ACC112 (cell line): Measurements from ENCODE around the gene GPHN.

Experiments used
- H2AFZ ChIP-seq: fragments of 200-600 bp; sonication (generic); one replicate; pipeline ENCODE4 v1.6.0; 2017; ENCODE audit warnings: antibody characterized with exemption, low read length; ENCODE audit not compliant: unreplicated experiment
- H3K27ac ChIP-seq: fragments of 200-600 bp; sonication (generic); 2 replicates; pipeline ENCODE4 v1.5.1; 2014; ENCODE audit warnings: low read depth, mild to moderate bottlenecking, antibody characterized with exemption, low read length, moderate library complexity
- H3K27me3 ChIP-seq: fragments of 200-600 bp; sonication (generic); 2 replicates; pipeline ENCODE4 v1.6.1; 2014; ENCODE audit warnings: mild to moderate bottlenecking, antibody characterized with exemption, low read length, moderate library complexity, mixed read lengths; ENCODE audit not compliant: insufficient read depth
- H3K36me3 ChIP-seq: fragments of 200-600 bp; sonication (generic); 2 replicates; pipeline ENCODE4 v1.6.1; 2016; ENCODE audit warnings: mild to moderate bottlenecking, antibody characterized with exemption, low read length, moderate library complexity, mixed read lengths; ENCODE audit not compliant: insufficient read depth
- H3K4me1 ChIP-seq: fragments of 200-600 bp; sonication (generic); one replicate; pipeline ENCODE4 v1.6.1; 2016; ENCODE audit warnings: low read length, mixed read lengths; ENCODE audit not compliant: insufficient read depth, unreplicated experiment, control insufficient read depth
- H3K4me3 ChIP-seq: fragments of 200-600 bp; sonication (generic); 2 replicates; pipeline ENCODE4 v1.5.1; 2014; ENCODE audit warnings: mild to moderate bottlenecking, low read depth, low read length
- H3K79me2 ChIP-seq: fragments of 200-600 bp; sonication (generic); one replicate; pipeline ENCODE4 v1.6.0; 2016; ENCODE audit warnings: low read length; ENCODE audit not compliant: control insufficient read depth, unreplicated experiment, insufficient read depth

GPHN gene

DNA sequence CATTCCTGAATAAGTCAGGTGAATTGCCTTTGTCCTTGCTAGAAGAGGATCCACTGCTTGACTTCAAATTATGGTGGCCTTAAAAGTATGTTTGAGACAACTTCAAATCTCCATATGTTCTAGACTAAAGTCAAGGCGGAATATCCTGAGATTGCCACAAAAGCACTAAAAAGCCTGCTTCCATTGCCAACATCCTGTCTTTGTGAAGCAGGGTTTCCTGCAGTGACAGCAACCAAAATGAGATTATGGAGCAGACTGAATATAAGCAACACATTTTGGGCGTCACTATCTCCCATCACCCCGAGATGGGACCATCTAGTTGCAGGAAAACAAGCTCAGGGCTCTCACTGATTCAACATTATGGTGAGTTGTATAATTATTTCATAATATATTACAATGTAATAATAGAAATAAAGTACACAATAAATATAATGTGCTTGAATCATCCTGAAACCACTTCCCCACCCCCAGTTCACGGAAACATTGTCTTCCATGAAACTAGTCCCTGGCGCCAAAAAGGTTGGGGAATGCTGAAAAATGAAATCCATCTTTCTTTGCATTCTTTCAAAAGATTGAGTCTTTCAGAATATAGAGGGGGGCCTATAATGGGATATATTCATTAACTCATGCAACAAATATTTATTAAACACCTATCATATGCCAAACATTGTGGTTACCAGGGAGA lies 143.7 kb downstream of the GPHN start:
- no peaks in the 10 kb centered on the region for H3K4me1 ChIP-seq
- H2AFZ ChIP-seq, result no peak overlapping the region
- no peaks in the 10 kb centered on the region for H3K79me2 ChIP-seq
- no peak overlapping the region for H3K27ac ChIP-seq
- no peak overlapping the region for H3K4me3 ChIP-seq
- H3K36me3 ChIP-seq, result no peaks in the 10 kb centered on the region
- H3K27me3 ChIP-seq, result no peaks in the 10 kb centered on the region

DNA sequence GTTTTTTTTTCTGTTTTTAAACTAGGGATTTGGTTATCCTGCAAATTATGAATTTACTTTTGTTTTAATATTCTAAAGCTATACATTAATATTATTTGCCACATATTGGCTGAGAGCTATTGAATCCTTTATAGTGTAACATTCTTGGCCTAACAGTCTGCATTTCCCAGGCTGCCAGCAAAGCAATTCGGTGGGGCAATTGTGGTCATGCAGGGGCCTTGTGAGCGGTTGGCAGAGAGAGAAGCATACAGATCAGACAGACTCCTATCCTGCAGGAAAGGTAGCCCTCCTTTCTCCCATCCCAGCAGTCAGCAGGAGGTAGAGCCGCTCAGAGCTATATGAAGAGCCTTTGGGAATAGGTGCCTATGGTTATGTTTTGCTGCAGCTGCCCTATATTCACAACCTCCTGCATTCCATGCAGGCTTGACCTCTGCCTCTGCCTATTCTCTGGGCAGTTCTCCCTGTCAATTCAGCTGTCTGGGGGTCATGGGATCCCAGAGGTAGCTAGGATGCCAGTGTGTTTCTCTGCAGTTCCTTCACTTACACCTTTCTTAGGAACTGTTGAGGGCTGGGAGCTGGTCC lies 144.7 kb downstream of the GPHN start:
- H3K4me1 ChIP-seq, result no peaks in the 10 kb centered on the region
- no peaks in the 10 kb centered on the region for H3K36me3 ChIP-seq
- H3K79me2 ChIP-seq, result no peaks in the 10 kb centered on the region
- H3K4me3 ChIP-seq, result no peak overlapping the region
- no peak overlapping the region for H3K27ac ChIP-seq
- no peak overlapping the region for H2AFZ ChIP-seq
- no peaks in the 10 kb centered on the region for H3K27me3 ChIP-seq

GRCh38 chr14:66657780-66658179 lies 149.8 kb downstream of the GPHN start:
- Histone ChIP-seq H2AFZ (no peak overlapping the region), H3K4me3 (no peak overlapping the region), H3K36me3 (no peaks in the 10 kb centered on the region), H3K4me1 (no peaks in the 10 kb centered on the region), H3K27ac (no peak overlapping the region), H3K27me3 (no peaks in the 10 kb centered on the region), H3K79me2 (peaks cover 3% of the 10 kb centered on the region)

DNA sequence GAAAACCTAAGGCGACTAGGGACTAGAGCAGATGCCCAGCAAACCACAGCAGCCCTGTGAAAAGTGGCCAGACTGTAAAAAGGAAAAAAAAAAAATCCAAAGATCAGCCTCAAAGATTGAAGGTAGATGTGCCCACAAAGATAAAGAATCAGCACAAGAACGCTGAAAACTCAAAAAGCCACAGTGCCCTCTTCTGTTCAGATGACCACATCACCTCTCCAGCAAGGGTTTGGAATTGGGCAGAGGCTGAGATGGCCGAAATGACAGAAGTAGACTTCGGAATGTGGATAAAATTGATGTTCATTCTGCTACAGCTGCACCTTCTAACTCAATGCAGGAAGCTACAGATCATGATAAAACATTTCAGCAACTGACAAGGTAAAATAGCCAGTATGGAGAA lies 154.4 kb downstream of the GPHN start:
- H2AFZ ChIP-seq, result no peak overlapping the region
- H3K79me2 ChIP-seq, result peaks cover 3% of the 10 kb centered on the region
- H3K27ac ChIP-seq, result no peak overlapping the region
- no peaks in the 10 kb centered on the region for H3K4me1 ChIP-seq
- H3K4me3 ChIP-seq, result no peak overlapping the region
- H3K27me3 ChIP-seq, result no peaks in the 10 kb centered on the region
- H3K36me3 ChIP-seq, result no peaks in the 10 kb centered on the region

DNA sequence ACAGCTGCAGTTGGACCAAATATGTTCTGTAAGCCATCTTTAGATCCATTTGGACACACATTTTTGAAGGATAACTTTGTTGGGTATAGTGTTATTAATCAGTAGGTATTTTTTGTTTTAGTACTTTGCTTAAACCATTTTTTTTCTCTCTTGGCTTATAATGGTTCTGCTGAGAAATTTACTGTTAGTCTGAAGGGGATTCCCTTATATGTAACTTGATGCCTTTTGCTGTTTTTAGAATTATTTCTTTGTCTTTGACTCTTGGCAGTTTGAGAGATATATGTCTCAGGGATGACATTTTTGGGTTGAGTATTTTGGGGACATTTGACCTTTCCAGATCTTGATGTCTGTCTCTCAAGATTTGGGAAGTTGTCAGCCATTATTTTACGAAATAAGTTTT lies 169.8 kb downstream of the GPHN start:
- Histone ChIP-seq H3K36me3 (no peaks in the 10 kb centered on the region; the same call in 1 of the 2 replicates), H3K4me3 (no peak overlapping the region), H3K4me1 (no peaks in the 10 kb centered on the region), H3K27ac (no peak overlapping the region), H3K79me2 (peaks cover 16% of the 10 kb centered on the region), H2AFZ (no peak overlapping the region), H3K27me3 (no peaks in the 10 kb centered on the region)

- H3K4me3 ChIP-seq, result no peak overlapping the region
- H3K27ac ChIP-seq, result no peak overlapping the region
- H3K36me3 ChIP-seq, result no peaks in the 10 kb centered on the region; the same call in 1 of the 2 replicates
- no peaks in the 10 kb centered on the region for H3K27me3 ChIP-seq
- no peak overlapping the region for H2AFZ ChIP-seq
- no peaks in the 10 kb centered on the region for H3K4me1 ChIP-seq
- H3K79me2 ChIP-seq, result peaks cover 12% of the 10 kb centered on the region
Observed at GRCh38 chr14:66680216-66680615, 172.3 kb downstream of the GPHN start.

DNA sequence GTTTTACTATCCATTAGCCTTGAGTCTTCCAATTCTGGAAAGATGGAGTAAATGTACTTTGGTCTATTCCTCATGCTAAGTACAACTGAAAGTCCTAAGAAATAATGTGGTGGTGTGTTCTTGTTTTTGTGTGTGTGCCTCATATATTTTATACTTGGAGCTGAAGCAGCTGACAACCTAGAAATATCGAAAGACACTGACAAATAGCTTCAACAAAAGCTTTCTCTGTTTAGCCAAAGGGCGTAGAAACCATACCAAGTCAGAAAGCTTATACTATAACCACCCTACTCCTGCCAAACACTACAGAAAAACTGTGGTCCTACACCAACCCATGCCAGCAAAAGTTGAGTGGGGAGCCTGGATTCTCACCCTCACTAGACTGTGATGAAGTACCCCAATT lies 188.4 kb downstream of the GPHN start:
- H3K27me3 ChIP-seq, result no peaks in the 10 kb centered on the region

DNA sequence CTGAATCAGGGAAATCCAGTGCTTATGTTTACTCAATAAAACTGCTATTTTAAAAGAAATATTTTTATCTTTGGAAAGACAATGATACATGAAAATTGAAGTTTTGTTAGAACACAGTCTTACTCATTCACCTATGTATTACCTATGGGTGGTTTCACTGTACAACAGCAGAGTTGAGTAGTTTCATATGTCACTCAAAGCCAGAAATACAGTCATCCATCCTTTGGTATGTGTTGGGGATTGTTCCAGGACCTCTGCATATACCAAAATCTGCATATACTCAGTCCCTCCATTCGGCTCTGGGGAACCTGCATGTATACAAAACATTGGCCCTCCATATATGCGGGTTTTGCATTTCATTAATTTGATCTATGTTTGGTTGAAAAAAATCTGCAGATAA lies 190.6 kb downstream of the GPHN start:
- Histone ChIP-seq H3K4me1 (peaks cover 3% of the 10 kb centered on the region), H2AFZ (no peak overlapping the region), H3K27me3 (no peaks in the 10 kb centered on the region), H3K79me2 (no peaks in the 10 kb centered on the region), H3K36me3 (no peaks in the 10 kb centered on the region), H3K4me3 (no peak overlapping the region), H3K27ac (no peak overlapping the region)

More for the DNA sequence above, 188.4 kb downstream of the GPHN start:
- Histone ChIP-seq H3K4me3 (no peak overlapping the region), H3K79me2 (no peaks in the 10 kb centered on the region), H2AFZ (no peak overlapping the region), H3K4me1 (peaks cover 3% of the 10 kb centered on the region), H3K36me3 (no peaks in the 10 kb centered on the region), H3K27ac (no peak overlapping the region)

DNA sequence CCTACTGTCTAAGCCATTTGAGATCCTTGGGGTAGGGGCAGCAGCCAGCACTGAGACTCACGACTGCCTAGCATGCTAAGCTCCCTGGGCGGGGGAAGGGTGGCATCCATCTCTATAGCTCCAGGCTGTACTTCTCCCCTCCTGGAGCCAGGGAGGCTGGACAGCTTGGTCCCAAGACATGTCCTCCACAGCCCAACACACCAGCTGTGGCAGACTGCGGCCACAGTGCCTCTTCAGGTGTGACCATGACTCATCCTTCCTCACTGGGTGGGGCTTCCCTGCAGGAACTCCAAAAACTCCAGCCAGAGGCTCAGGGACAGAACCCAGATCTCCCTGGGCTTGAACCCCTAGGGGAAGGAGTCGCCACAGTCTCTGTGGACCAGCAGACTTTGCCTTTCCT lies 193.9 kb downstream of the GPHN start:
- no peaks in the 10 kb centered on the region for H3K27me3 ChIP-seq
- no peak overlapping the region for H2AFZ ChIP-seq
- no peak overlapping the region for H3K27ac ChIP-seq
- H3K79me2 ChIP-seq, result no peaks in the 10 kb centered on the region
- peaks cover 3% of the 10 kb centered on the region for H3K4me1 ChIP-seq
- H3K4me3 ChIP-seq, result no peak overlapping the region
- no peaks in the 10 kb centered on the region for H3K36me3 ChIP-seq

DNA sequence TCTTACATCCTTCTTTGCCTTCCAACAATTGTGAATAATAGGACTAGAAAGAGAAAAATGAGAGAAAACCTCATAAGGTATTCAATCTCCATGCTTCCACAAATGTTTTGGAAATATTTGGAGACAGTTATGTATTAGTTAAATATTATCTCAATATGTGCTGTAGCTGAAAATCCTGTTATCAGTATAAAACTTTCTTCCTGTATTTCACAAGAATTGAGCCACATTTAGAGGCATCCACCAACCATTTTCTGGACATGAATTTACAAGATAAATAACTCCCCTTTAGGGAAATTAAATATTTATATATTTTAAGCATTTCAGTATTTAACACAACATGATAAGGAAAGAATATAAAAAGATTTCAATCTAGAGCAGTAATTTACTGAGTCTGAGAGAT lies 200.3 kb downstream of the GPHN start:
- H3K4me1 ChIP-seq, result peaks cover 8% of the 10 kb centered on the region
- no peak overlapping the region for H3K4me3 ChIP-seq
- no peak overlapping the region for H3K27ac ChIP-seq
- no peaks in the 10 kb centered on the region for H3K27me3 ChIP-seq
- H3K79me2 ChIP-seq, result no peaks in the 10 kb centered on the region
- no peak overlapping the region for H2AFZ ChIP-seq
- H3K36me3 ChIP-seq, result no peaks in the 10 kb centered on the region

GRCh38 chr14:66709291-66709690 lies 201.3 kb downstream of the GPHN start:
- H3K79me2 ChIP-seq, result no peaks in the 10 kb centered on the region
- peaks cover 8% of the 10 kb centered on the region for H3K4me1 ChIP-seq
- no peak overlapping the region for H3K27ac ChIP-seq
- H3K36me3 ChIP-seq, result no peaks in the 10 kb centered on the region
- H3K4me3 ChIP-seq, result no peak overlapping the region
- no peak overlapping the region for H2AFZ ChIP-seq
- H3K27me3 ChIP-seq, result no peaks in the 10 kb centered on the region
